Left lobe of liver (tissue), 2 donors: ENCODE results near the gene CDC37L1. TPM values are rescaled to one million over a fixed set of nuclear protein-coding genes. Genes with fewer than 3 reads are reported as not detected.
"Not testable (repeated sequence)": the region's sequence is repeated elsewhere in the genome, so short reads cannot be mapped to it uniquely, and the experiment has no call there.

Source experiments
- ATAC-seq: fragments of 200-7000 bp; cut with Tn5 transposase; one replicate; pipeline ENCODE4 v1.9.1; 2020; ENCODE audit warnings: mild to moderate bottlenecking, moderate library complexity
- DNase-seq: peaks from one replicate; pipeline ENCODE4 v3.0.0-alpha.2; 2020; ENCODE audit warnings: low spot score
- total RNA-seq: library from RNA; stranded (reverse); gene quantifications from one replicate; pipeline ENCODE4 v1.2.1, GENCODE V29; 2021
- donor health status: DM: no; HTN: no; CAD: no; lungs with moderate emphysema.
- donor health status: DM: no; HTN: yes; CAD: no.

The CDC37L1 gene
- total RNA-seq, 1 donor from 2014 or later: 20.6 TPM

- no peak for ATAC-seq
- no peak for DNase-seq
These were observed 67.1 kb downstream of the CDC37L1 start for GRCh38 chr9:4746278-4747030.

DNA sequence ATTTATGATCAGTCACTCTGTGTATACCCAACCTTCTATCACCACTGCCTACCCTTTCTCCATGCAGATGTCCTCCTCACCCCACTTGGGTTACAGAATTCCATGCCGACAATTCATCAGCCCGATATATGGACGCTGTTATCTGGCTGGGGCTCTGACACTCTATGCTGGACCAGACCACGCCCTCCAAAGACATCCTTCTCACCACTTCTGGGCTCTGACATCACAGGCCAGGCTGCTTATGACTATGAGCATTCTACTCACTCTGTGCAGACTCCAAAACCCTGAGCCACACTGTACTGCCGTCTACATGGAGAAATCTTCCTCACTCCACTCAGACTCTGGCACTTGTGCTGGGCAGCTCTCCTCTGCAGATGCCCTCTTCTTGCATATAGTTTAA lies 69.2 kb downstream of the CDC37L1 start:
- ATAC-seq (no peak), DNase-seq (no peak)

- ATAC-seq (peak; percentile 62), DNase-seq (no peak)
These were observed 70.8 kb downstream of the CDC37L1 start for GRCh38 chr9:4750023-4750673.

DNA sequence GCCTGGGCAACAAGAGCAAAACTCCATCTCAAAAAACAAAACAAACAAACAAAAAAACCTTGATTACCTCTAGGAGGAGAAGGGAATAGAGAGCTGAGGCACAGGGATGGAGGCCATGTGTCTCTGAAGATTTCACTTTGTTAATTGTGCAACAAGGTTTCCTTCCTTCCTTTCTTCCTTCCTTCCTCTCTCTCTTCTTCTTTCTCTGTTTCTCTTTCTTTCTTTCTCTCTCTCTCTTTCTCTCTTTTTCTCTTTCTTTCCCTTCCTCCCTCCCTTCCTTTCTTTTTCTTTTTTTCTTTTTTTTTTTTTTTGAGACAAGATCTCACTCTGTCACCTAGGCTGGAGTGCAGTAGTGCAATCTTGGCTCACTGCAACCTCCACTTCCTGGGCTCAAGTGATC lies 75.2 kb downstream of the CDC37L1 start:
- DNase-seq, ATAC-seq: not testable (repeated sequence)

DNA sequence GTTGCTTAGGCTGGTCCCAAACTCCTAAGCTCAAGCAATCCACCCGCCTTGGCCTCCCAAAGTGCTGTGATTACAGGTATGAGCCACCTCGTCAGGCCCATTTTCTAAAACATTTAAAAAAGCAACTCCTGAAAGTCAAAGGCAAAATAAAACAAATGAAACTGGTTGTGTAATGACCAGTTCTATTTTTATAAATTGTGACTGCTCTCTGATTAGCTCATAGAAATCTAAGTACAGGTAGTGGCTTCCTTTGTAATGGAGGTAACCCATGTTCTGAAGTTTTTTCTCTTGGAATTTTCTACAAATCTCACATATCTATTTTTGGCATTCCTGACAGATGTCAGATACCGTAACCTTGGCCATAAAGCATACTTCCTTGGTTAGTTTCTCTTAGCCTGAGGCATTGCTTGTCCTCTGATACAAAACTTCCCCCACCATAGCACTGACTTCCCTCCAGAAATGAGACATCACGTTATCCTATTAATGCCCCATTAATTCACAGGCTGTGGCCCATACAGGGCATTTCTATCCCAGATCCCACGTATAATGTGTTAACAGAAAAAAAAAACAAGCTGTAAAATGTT lies 75.7 kb downstream of the CDC37L1 start:
- DNase-seq: no peak
- no peak for ATAC-seq

DNA sequence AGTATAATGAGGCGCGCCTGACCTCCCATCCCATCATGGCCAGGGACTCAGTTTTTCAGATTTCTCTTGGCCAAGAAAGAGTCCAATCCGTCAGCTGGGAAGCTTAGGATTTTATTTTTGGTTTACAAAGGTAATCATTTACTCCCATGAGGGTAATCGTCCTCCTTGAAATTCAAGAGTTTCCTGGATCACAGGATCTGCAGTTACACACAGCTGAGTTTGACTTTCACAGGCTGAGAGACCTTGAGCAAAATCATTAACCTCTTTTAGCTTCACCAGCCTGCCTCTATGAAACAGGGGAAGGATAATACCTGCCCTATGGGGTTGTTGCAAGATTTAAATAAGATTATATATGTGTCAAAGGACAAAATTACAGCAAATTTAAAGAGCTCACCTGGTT lies 77.1 kb downstream of the CDC37L1 start:
- no peak for DNase-seq
- no peak for ATAC-seq

Other genes with a start within 250 kb of the CDC37L1 start
- 23.1 TPM for gene SLC1A1, start 189.1 kb upstream of the CDC37L1 start, total RNA-seq
- 7.0 TPM for gene PLPP6, start 17.3 kb upstream of the CDC37L1 start, total RNA-seq
- gene SPATA6L, start 13.1 kb upstream of the CDC37L1 start, total RNA-seq: 3.7 TPM
- gene AK3, start 61.6 kb downstream of the CDC37L1 start, total RNA-seq: 108 TPM
- 48.8 TPM for gene RCL1, start 113.4 kb downstream of the CDC37L1 start, total RNA-seq